ENCODE results near the gene PCDHGA2.

GRCh38 chr5:141356133-141356532 lies 17.6 kb downstream of the PCDHGA2 start:
- TF ChIP-seq POLR2A (IDR thresholded peaks at IDR 0.05; ENCODE audit: low read depth, low read length) = no peak
- no peak for TF ChIP-seq POLR2AphosphoS5 (IDR thresholded peaks at IDR 0.05; ENCODE audit: low read depth, low read length)

Data from GM12892 (cell line).